H9 (cell line): Measurements from ENCODE around the gene CCR4. TPM values are rescaled to one million over a fixed set of nuclear protein-coding genes. Genes with fewer than 3 reads are reported as not detected.

Experiments used
- DNase-seq: peaks from one replicate; pipeline ENCODE4 v3.0.0-alpha.2; 2017
- H2AFZ ChIP-seq: one replicate; pipeline ENCODE4 v1.6.1; 2013; ENCODE audit warnings: mild to moderate bottlenecking, low read length, control low read depth, moderate library complexity
- H2AK5ac ChIP-seq: 2 replicates; pipeline ENCODE4 v1.6.1; 2013; ENCODE audit warnings: low read length, control low read depth, mixed read lengths; ENCODE audit not compliant: insufficient read length
- H2BK120ac ChIP-seq: one replicate; pipeline ENCODE4 v1.6.1; 2013; ENCODE audit warnings: low read depth, mild to moderate bottlenecking, low read length, control low read depth, inconsistent platforms; ENCODE audit not compliant: poor library complexity, severe bottlenecking
- H2BK12ac ChIP-seq: 2 replicates; pipeline ENCODE4 v1.6.1; 2013; ENCODE audit warnings: low read length, control low read depth, mixed read lengths, low read depth; ENCODE audit not compliant: insufficient read length
- H2BK15ac ChIP-seq: 2 replicates; pipeline ENCODE4 v1.6.1; 2013; ENCODE audit warnings: low read depth, low read length, control low read depth
- H2BK20ac ChIP-seq: one replicate; pipeline ENCODE4 v1.6.1; 2013; ENCODE audit warnings: low read depth, mild to moderate bottlenecking, low read length, control low read depth, inconsistent platforms; ENCODE audit not compliant: poor library complexity, severe bottlenecking
- H2BK5ac ChIP-seq: 2 replicates; pipeline ENCODE4 v1.6.1; 2013; ENCODE audit warnings: low read length, control low read depth, mixed read lengths; ENCODE audit not compliant: insufficient read length
- H3K14ac ChIP-seq: 2 replicates; pipeline ENCODE4 v1.6.1; 2013; ENCODE audit warnings: low read length, control low read depth; ENCODE audit not compliant: insufficient read depth
- H3K18ac ChIP-seq: 2 replicates; pipeline ENCODE4 v1.6.1; 2013; ENCODE audit warnings: low read depth, mild to moderate bottlenecking, mixed read lengths, low read length, control low read depth; ENCODE audit not compliant: insufficient read length
- H3K23ac ChIP-seq: 2 replicates; pipeline ENCODE4 v1.6.1; 2013; ENCODE audit warnings: low read length, control low read depth, mixed read lengths, low read depth; ENCODE audit not compliant: insufficient read length
- H3K23me2 ChIP-seq: 2 replicates; pipeline ENCODE4 v1.6.1; 2013; ENCODE audit warnings: low read depth, mild to moderate bottlenecking, mixed read lengths, low read length, control low read depth; ENCODE audit not compliant: insufficient read length, poor library complexity, severe bottlenecking
- H3K27ac ChIP-seq: 2 replicates; pipeline ENCODE4 v1.5.1; 2013; ENCODE audit warnings: low read length, control low read depth, mixed read lengths, low read depth; ENCODE audit not compliant: insufficient read length
- H3K27me3 ChIP-seq: 2 replicates; pipeline ENCODE4 v1.6.1; 2013; ENCODE audit warnings: low read length, control low read depth, inconsistent platforms; ENCODE audit not compliant: insufficient read depth
- H3K4ac ChIP-seq: 2 replicates; pipeline ENCODE4 v1.6.1; 2013; ENCODE audit warnings: low read depth, mild to moderate bottlenecking, control low read depth, inconsistent platforms, low read length, moderate library complexity
- H3K4me1 ChIP-seq: 2 replicates; pipeline ENCODE4 v1.6.1; 2013; ENCODE audit warnings: low read length, control low read depth, inconsistent platforms; ENCODE audit not compliant: insufficient read depth
- H3K4me2 ChIP-seq: 2 replicates; pipeline ENCODE4 v1.6.1; 2013; ENCODE audit warnings: low read length, control low read depth, mixed read lengths; ENCODE audit not compliant: insufficient read length, insufficient read depth
- H3K56ac ChIP-seq: 2 replicates; pipeline ENCODE4 v1.6.1; 2013; ENCODE audit warnings: low read depth, mild to moderate bottlenecking, mixed read lengths, low read length, control low read depth; ENCODE audit not compliant: insufficient read length
- H3K79me1 ChIP-seq: 2 replicates; pipeline ENCODE4 v1.6.1; 2013; ENCODE audit warnings: low read depth, mild to moderate bottlenecking, moderate library complexity, low read length, control low read depth, inconsistent platforms; ENCODE audit not compliant: insufficient read depth, poor library complexity, severe bottlenecking
- H3K79me2 ChIP-seq: 2 replicates; pipeline ENCODE4 v1.6.1; 2013; ENCODE audit warnings: low read length, control low read depth, inconsistent platforms; ENCODE audit not compliant: insufficient read depth
- H3K9ac ChIP-seq: 2 replicates; pipeline ENCODE4 v1.6.1; 2013; ENCODE audit warnings: low read length, control low read depth, mixed read lengths; ENCODE audit not compliant: insufficient read length; ENCODE audit errors: extremely low read depth
- H3K9me3 ChIP-seq: one replicate; pipeline ENCODE4 v1.6.1; 2013; ENCODE audit warnings: low read depth, low read length, inconsistent platforms; ENCODE audit not compliant: control insufficient read depth
- H3T11ph ChIP-seq: one replicate; pipeline ENCODE4 v1.6.1; 2013; ENCODE audit warnings: mild to moderate bottlenecking, low read length, control low read depth, inconsistent platforms
- H4K20me1 ChIP-seq: one replicate; pipeline ENCODE4 v1.6.1; 2013; ENCODE audit not compliant: control insufficient read depth, insufficient read length, insufficient read depth
- H4K5ac ChIP-seq: 2 replicates; pipeline ENCODE4 v1.6.1; 2013; ENCODE audit warnings: low read depth, mild to moderate bottlenecking, mixed read lengths, low read length, control low read depth; ENCODE audit not compliant: insufficient read length
- H4K8ac ChIP-seq: replicated peaks from 2 replicates; pipeline ENCODE4 v1.6.1; 2013; ENCODE audit warnings: low read length, control low read depth, mixed read lengths, low read depth; ENCODE audit not compliant: insufficient read length
- H4K91ac ChIP-seq: 2 replicates; pipeline ENCODE4 v1.6.1; 2013; ENCODE audit warnings: low read depth, mild to moderate bottlenecking, moderate library complexity, mixed read lengths, low read length, control low read depth; ENCODE audit not compliant: insufficient read length
- H3K27ac Mint-ChIP-seq, 3 experiments: 2 replicates in 2 of 3; 3 replicates in 1 of 3; pipeline ENCODE4 v1.8.0; 2020 to 2021; ENCODE audit warnings: mixed read lengths in 3 of 3, mild to moderate bottlenecking in 1 of 3, moderate library complexity in 1 of 3
- H3K27me3 Mint-ChIP-seq: 2 replicates; pipeline ENCODE4 v1.8.0; 2021; ENCODE audit warnings: low read depth, mild to moderate bottlenecking, moderate library complexity, mixed read lengths
- H3K36me3 Mint-ChIP-seq, 3 experiments: 2 replicates in 2 of 3; 3 replicates in 1 of 3; pipeline ENCODE4 v1.8.0; 2020 to 2021; ENCODE audit warnings: low read depth in 3 of 3, mixed read lengths in 3 of 3; ENCODE audit not compliant: insufficient read depth in 1 of 3
- H3K4me1 Mint-ChIP-seq, 2 experiments: 2 replicates each; pipeline ENCODE4 v1.8.0; 2020; ENCODE audit warnings: mixed read lengths in 2 of 2
- H3K4me3 Mint-ChIP-seq, 2 experiments: 2 replicates in 1 of 2; 3 replicates in 1 of 2; pipeline ENCODE4 v1.8.0; 2020 to 2021; ENCODE audit warnings: mild to moderate bottlenecking in 2 of 2, mixed read lengths in 2 of 2, moderate library complexity in 1 of 2
- H3K9me3 Mint-ChIP-seq, 2 experiments: 2 replicates in 1 of 2; 3 replicates in 1 of 2; pipeline ENCODE4 v1.8.0; 2020; ENCODE audit warnings: mild to moderate bottlenecking in 2 of 2, mixed read lengths in 2 of 2, moderate library complexity in 1 of 2
- WGBS: extraction: QIAGEN DNeasy Blood & Tissue Kit; methylation state at CpG from one replicate; pipeline ENCODE4 v1.1.7; 2013; ENCODE audit warnings: missing lambda C conversion rate, low lambda C conversion rate, mixed read lengths; ENCODE audit not compliant: insufficient read length; ENCODE audit errors: extremely low coverage; 5-methylcytosine and 5-hydroxymethylcytosine counted together
- total RNA-seq: library from RNA; stranded (reverse); gene quantifications from 2 replicates; pipeline ENCODE4 v1.2.1, GENCODE V29; 2021
- TF ChIP-seq, protein P1 (sequence below): fragments of 200-600 bp; sonication (generic); conservative IDR thresholded peaks from 3 replicates; pipeline ENCODE4 v1.8.0; 2021; ENCODE audit warnings: antibody characterized with exemption, mild to moderate bottlenecking

The CCR4 gene
- total RNA-seq, 1 experiment from 2014 or later = 0.07 TPM

DNA sequence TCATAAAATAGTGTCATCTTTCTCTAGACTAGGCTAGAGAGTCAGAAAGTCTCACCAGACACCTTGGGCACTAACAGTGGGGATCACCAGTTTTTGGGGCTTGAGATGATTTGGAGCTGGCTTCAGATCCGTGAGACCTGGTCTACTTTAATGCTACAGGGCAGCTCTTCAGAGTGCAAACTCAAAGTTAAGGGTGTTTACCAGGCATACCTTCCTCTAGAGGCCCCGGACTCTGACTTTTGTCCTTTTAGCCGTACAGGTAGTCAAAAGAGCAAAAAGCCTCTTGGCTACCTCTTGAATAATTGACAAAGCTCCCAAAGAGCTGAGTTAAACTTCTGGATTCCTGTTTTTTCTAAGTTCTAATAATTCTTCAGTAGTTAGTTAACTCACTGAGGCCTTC is 41.4 kb upstream of the CCR4 start:
- no CpG with 5 or more reads among the region's 3 CpGs for WGBS
- no peaks in the 10 kb centered on the region for H3K9me3 ChIP-seq
- H3K56ac ChIP-seq = no peak overlapping the region
- no peaks in the 10 kb centered on the region for H3K9me3 Mint-ChIP-seq
- no peak overlapping the region for H3K4me2 ChIP-seq
- H3K14ac ChIP-seq = no peak overlapping the region
- H3K18ac ChIP-seq = no peak overlapping the region
- DNase-seq = no peak
- no peak overlapping the region for H3K27ac Mint-ChIP-seq
- no peak overlapping the region for H3K4me3 Mint-ChIP-seq
- no peaks in the 10 kb centered on the region for H3K79me2 ChIP-seq
- H2BK120ac ChIP-seq = no peak overlapping the region
- H3K23ac ChIP-seq = no peak overlapping the region
- no peak overlapping the region for H4K5ac ChIP-seq
- H4K8ac ChIP-seq = no peak overlapping the region
- H3K4ac ChIP-seq = no peak overlapping the region
- H3K4me1 Mint-ChIP-seq = no peaks in the 10 kb centered on the region
- no peaks in the 10 kb centered on the region for H3K36me3 Mint-ChIP-seq
- no peak overlapping the region for H2BK15ac ChIP-seq
- no peak overlapping the region for H3T11ph ChIP-seq
- H4K20me1 ChIP-seq = no peaks in the 10 kb centered on the region
- no peak overlapping the region for H2BK5ac ChIP-seq
- no peak overlapping the region for H2BK20ac ChIP-seq
- H2AK5ac ChIP-seq = no peak overlapping the region
- no peak overlapping the region for H2BK12ac ChIP-seq
- no peaks in the 10 kb centered on the region for H3K27me3 ChIP-seq
- TF ChIP-seq, protein P1, sequence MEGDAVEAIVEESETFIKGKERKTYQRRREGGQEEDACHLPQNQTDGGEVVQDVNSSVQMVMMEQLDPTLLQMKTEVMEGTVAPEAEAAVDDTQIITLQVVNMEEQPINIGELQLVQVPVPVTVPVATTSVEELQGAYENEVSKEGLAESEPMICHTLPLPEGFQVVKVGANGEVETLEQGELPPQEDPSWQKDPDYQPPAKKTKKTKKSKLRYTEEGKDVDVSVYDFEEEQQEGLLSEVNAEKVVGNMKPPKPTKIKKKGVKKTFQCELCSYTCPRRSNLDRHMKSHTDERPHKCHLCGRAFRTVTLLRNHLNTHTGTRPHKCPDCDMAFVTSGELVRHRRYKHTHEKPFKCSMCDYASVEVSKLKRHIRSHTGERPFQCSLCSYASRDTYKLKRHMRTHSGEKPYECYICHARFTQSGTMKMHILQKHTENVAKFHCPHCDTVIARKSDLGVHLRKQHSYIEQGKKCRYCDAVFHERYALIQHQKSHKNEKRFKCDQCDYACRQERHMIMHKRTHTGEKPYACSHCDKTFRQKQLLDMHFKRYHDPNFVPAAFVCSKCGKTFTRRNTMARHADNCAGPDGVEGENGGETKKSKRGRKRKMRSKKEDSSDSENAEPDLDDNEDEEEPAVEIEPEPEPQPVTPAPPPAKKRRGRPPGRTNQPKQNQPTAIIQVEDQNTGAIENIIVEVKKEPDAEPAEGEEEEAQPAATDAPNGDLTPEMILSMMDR = no peak
- no peaks in the 10 kb centered on the region for H3K4me1 ChIP-seq
- H3K9ac ChIP-seq = no peak overlapping the region
- no peak overlapping the region for H4K91ac ChIP-seq
- H3K27ac ChIP-seq = no peak overlapping the region
- no peaks in the 10 kb centered on the region for H3K79me1 ChIP-seq
- H3K27me3 Mint-ChIP-seq = no peaks in the 10 kb centered on the region
- no peaks in the 10 kb centered on the region for H3K23me2 ChIP-seq
- no peak overlapping the region for H2AFZ ChIP-seq
